GM21576 (cell line): ENCODE results near the gene CD8A.
"Not testable (repeated sequence)": the region's sequence is repeated elsewhere in the genome, so short reads cannot be mapped to it uniquely, and the experiment has no call there.

ENCODE experiments used
- ATAC-seq: cut with Tn5 transposase; IDR thresholded peaks from one replicate; pipeline ENCODE4 v1.9.1; 2021; ENCODE audit warnings: mild to moderate bottlenecking, moderate library complexity; ENCODE audit not compliant: unreplicated experiment

CD8A gene

GRCh38 chr2:86790676-86791572, at the start of gene CD8A:
Gene CD8A, minus strand, starts transcription at chr2:86790913. Its CDS starts 88 bp downstream, at chr2:86790825.
- no peak for ATAC-seq

- not testable (repeated sequence) for ATAC-seq
These were observed 49.3 kb upstream of the CD8A start for GRCh38 chr2:86839871-86840548.

- ATAC-seq, result not testable (repeated sequence)
These were observed 48.7 kb upstream of the CD8A start for GRCh38 chr2:86839455-86839854.

- not testable (repeated sequence) for ATAC-seq
These were observed 47.0 kb upstream of the CD8A start for GRCh38 chr2:86837714-86838113.

GRCh38 chr2:86836915-86837695, 46.4 kb upstream of the CD8A start:
- ATAC-seq, result not testable (repeated sequence)

GRCh38 chr2:86835548-86835889, 44.8 kb upstream of the CD8A start:
- ATAC-seq, result not testable (repeated sequence)

- no peak for ATAC-seq
These were observed 42.6 kb upstream of the CD8A start for GRCh38 chr2:86833315-86833714.

- no peak for ATAC-seq
These were observed 41.8 kb upstream of the CD8A start for GRCh38 chr2:86832334-86833096.

GRCh38 chr2:86831537-86831936, 40.8 kb upstream of the CD8A start:
- no peak for ATAC-seq

- ATAC-seq, result no peak
These were observed 36.2 kb upstream of the CD8A start for GRCh38 chr2:86826951-86827350.

- ATAC-seq, result no peak
These were observed 35.1 kb upstream of the CD8A start for GRCh38 chr2:86825693-86826381.

- no peak for ATAC-seq
These were observed 34.5 kb upstream of the CD8A start for GRCh38 chr2:86825036-86825692.

- ATAC-seq, result no peak
These were observed 32.1 kb upstream of the CD8A start for GRCh38 chr2:86822668-86823345.

- no peak for ATAC-seq
These were observed 31.1 kb upstream of the CD8A start for GRCh38 chr2:86821842-86822241.

GRCh38 chr2:86821306-86821705, 30.6 kb upstream of the CD8A start:
- no peak for ATAC-seq

GRCh38 chr2:86818957-86819356, 28.2 kb upstream of the CD8A start:
- ATAC-seq, result no peak

GRCh38 chr2:86818114-86818801, 27.5 kb upstream of the CD8A start:
- no peak for ATAC-seq

GRCh38 chr2:86815611-86816010, 24.9 kb upstream of the CD8A start:
- no peak for ATAC-seq
